Measurements from ENCODE around the gene CD300LF. TPM values are rescaled to one million over a fixed set of nuclear protein-coding genes. Genes with fewer than 3 reads are reported as not detected.

The CD300LF gene
- total RNA-seq, 1 experiment from 2014 or later: not detected

GRCh38 chr17:74745548-74746177 lies 32.9 kb upstream of the CD300LF start:
- DNase-seq (ENCODE audit: low read depth): no peak

- peak; percentile 50 for DNase-seq (ENCODE audit: low read depth)
Observed at GRCh38 chr17:74744714-74745547, 32.2 kb upstream of the CD300LF start.

GRCh38 chr17:74744349-74744713 lies 31.6 kb upstream of the CD300LF start:
- DNase-seq (ENCODE audit: low read depth): no peak

GRCh38 chr17:74743755-74744154 lies 31.0 kb upstream of the CD300LF start:
- no peak for DNase-seq (ENCODE audit: low read depth)

- DNase-seq (ENCODE audit: low read depth): no peak
Observed at GRCh38 chr17:74742978-74743545, 30.3 kb upstream of the CD300LF start.

GRCh38 chr17:74742153-74742515 lies 29.4 kb upstream of the CD300LF start:
- DNase-seq (ENCODE audit: low read depth): no peak

GRCh38 chr17:74740641-74741387 lies 28.1 kb upstream of the CD300LF start:
- DNase-seq (ENCODE audit: low read depth): no peak

GRCh38 chr17:74740173-74740572 lies 27.4 kb upstream of the CD300LF start:
- no peak for DNase-seq (ENCODE audit: low read depth)

- DNase-seq (ENCODE audit: low read depth): no peak
Observed at GRCh38 chr17:74739227-74739831, 26.6 kb upstream of the CD300LF start.

- DNase-seq (ENCODE audit: low read depth): peak; percentile 17
Observed at GRCh38 chr17:74738051-74738996, 25.6 kb upstream of the CD300LF start.

GRCh38 chr17:74737299-74738050 lies 24.8 kb upstream of the CD300LF start:
- DNase-seq (ENCODE audit: low read depth): no peak

GRCh38 chr17:74736513-74737298 lies 24.0 kb upstream of the CD300LF start, which contains the start of gene RAB37:
Gene RAB37 (plus strand): TSS chr17:74737256. CDS start chr17:74737273, 17 bp downstream.
- no peak for DNase-seq (ENCODE audit: low read depth)

- DNase-seq (ENCODE audit: low read depth): no peak
Observed at GRCh38 chr17:74734256-74734655, 21.5 kb upstream of the CD300LF start.

- no peak for DNase-seq (ENCODE audit: low read depth)
Observed at GRCh38 chr17:74733365-74734122, 20.8 kb upstream of the CD300LF start.

GRCh38 chr17:74732042-74732867 lies 19.5 kb upstream of the CD300LF start:
- DNase-seq (ENCODE audit: low read depth): no peak

- no peak for DNase-seq (ENCODE audit: low read depth)
Observed at GRCh38 chr17:74731347-74731605, 18.6 kb upstream of the CD300LF start.

GRCh38 chr17:74730491-74731346 lies 18.0 kb upstream of the CD300LF start:
- DNase-seq (ENCODE audit: low read depth): peak; percentile 50

Measured in RPMI7951 (cell line).